ENCODE data around the gene NUP214.

The NUP214 gene

GRCh38 chr9:131082774-131083512, 42.4 kb upstream of the NUP214 start:
- Histone ChIP-seq H3K36me3 (no peaks in the 10 kb centered on the region), H3K9me3 (no peaks in the 10 kb centered on the region), H3K4me3 (no peak overlapping the region), H3K27ac (no peak overlapping the region), H3K27me3 (peaks cover 0 to 4% of the 10 kb centered on the region in 2 donors), H3K4me1 (no peaks in the 10 kb centered on the region)
- DNase-seq: no peak
- intact Hi-C loops (cut with DNase I; ENCODE audit: low total_unique reads): no loop called here
- TF ChIP-seq CTCF (IDR thresholded peaks at IDR 0.05): no peak

- intact Hi-C loops (cut with DNase I; ENCODE audit: low total_unique reads): no loop called here
- Histone ChIP-seq H3K9me3 (no peaks in the 10 kb centered on the region), H3K36me3 (no peaks in the 10 kb centered on the region), H3K4me1 (no peaks in the 10 kb centered on the region), H3K27me3 (peaks cover 0 to 4% of the 10 kb centered on the region in 2 donors), H3K4me3 (no peak overlapping the region), H3K27ac (no peak overlapping the region)
- DNase-seq: no peak
- TF ChIP-seq CTCF (IDR thresholded peaks at IDR 0.05): no peak
Measured at GRCh38 chr9:131084661-131085369, 40.6 kb upstream of the NUP214 start.

DNA sequence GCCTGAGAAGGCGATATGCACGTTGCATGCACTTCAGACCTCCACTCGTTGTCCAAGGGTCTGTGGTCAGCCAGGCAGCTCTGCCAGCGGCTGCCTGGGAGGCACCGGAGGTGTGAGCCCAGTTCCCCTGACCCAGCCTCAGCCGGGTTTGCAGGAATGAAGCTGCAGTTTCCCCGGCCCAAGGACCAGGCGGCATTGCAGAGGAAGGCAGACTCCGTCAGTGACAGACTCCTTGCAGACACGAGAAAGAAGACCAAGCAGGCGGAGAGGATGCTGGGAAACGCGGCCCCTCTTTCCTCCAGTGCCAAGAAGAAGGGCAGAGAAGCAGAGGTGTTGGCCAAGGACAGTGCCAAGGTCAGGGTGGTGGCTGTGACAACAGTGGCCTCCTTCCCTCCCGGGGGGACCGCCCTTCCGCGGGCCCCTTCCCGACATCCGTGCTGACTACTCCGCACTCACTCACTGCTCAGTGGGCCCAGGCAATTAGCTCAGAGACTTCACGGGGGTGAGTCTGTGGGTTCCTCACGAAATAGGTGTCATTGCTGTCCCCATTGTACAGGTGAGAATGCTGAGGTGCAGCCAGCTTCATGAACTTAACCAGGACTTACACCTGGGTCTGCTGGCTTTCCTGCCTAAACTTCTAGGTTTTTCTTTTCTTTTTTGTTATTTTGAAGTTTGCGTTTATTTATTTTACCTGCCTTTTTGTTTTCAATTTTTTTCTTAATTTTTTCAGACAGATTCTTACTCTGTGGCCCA, 39.8 kb upstream of the NUP214 start:
- Histone ChIP-seq H3K9me3 (no peaks in the 10 kb centered on the region), H3K4me1 (no peaks in the 10 kb centered on the region), H3K27me3 (peaks cover 0 to 4% of the 10 kb centered on the region in 2 donors), H3K27ac (no peak overlapping the region), H3K4me3 (no peak overlapping the region), H3K36me3 (no peaks in the 10 kb centered on the region)
- DNase-seq: no peak
- no peak for TF ChIP-seq CTCF (IDR thresholded peaks at IDR 0.05)
- intact Hi-C loops (cut with DNase I; ENCODE audit: low total_unique reads): no loop called here

GRCh38 chr9:131087354-131087893, 38.0 kb upstream of the NUP214 start:
- H3K4me3 ChIP-seq: no peak overlapping the region
- no peak for TF ChIP-seq CTCF (IDR thresholded peaks at IDR 0.05)
- H3K27me3 ChIP-seq: peaks cover 0 to 7% of the 10 kb centered on the region in 2 donors
- H3K27ac ChIP-seq: no peak overlapping the region
- DNase-seq: no peak
- no peaks in the 10 kb centered on the region for H3K36me3 ChIP-seq
- intact Hi-C loops (cut with DNase I; ENCODE audit: low total_unique reads): no loop called here
- H3K9me3 ChIP-seq: no peaks in the 10 kb centered on the region
- peaks cover 0 to 10% (median 0%) of the 10 kb centered on the region in 4 donors for H3K4me1 ChIP-seq

DNA sequence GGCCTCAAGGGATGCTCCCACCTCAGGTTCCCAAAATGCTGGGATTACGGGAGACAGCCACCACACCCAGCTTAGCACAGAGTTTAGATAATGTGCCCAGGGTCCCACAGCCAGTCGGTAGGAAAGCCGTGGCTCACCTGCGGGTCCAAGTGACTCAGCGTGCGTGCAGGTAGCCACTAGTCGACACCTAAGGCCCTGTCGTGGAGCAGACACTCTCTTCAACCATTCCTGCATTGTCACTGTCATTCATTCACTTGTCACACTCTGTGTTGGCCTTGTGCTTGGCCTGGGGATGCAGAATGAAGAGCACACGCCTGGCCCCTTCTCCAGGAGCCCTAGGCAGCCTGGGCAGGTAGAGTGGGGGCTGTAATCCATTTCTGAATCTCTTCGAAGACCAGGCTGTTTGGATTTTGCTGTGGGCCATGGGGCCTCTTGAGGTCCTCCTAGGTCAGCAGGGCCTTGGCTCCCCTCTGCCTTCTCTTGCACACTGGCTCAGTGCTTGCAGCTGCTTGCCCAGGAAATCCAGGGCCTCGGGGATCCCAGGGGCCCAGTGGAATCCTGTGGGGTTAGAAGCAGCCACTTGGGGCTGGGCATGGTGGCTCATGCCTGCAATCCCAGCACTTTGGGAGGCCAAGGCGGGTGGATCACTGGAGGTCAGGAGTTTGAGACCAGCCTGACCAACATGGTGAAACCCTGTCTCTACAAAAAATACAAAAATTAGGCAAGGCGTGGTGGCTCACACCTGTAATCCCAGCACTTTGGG, 35.2 kb upstream of the NUP214 start:
- Histone ChIP-seq H3K4me3 (no peak overlapping the region), H3K4me1 (peaks cover 0 to 13% (median 0%) of the 10 kb centered on the region in 4 donors), H3K27me3 (peaks cover 0 to 25% of the 10 kb centered on the region in 2 donors), H3K36me3 (no peaks in the 10 kb centered on the region), H3K9me3 (no peaks in the 10 kb centered on the region), H3K27ac (no peak overlapping the region)
- no peak for TF ChIP-seq CTCF (IDR thresholded peaks at IDR 0.05)
- intact Hi-C loops (cut with DNase I; ENCODE audit: low total_unique reads): no loop called here
- DNase-seq: no peak
